ENCODE results near the gene JMJD6.

GRCh38 chr17:76757256-76757655, 30.9 kb upstream of the JMJD6 start:
- no peak for TF ChIP-seq ISL1 (CRISPR knock-in tag; IDR thresholded peaks at IDR 0.05)
- no peak for TF ChIP-seq ZFP3 (CRISPR knock-in tag; IDR thresholded peaks at IDR 0.05)
- no peak for TF ChIP-seq ARNTL (CRISPR knock-in tag; IDR thresholded peaks at IDR 0.05; ENCODE audit: borderline replicate concordance, low read depth)
- TF ChIP-seq SNAI2 (CRISPR knock-in tag; IDR thresholded peaks at IDR 0.05): no peak
- TF ChIP-seq, protein P1, sequence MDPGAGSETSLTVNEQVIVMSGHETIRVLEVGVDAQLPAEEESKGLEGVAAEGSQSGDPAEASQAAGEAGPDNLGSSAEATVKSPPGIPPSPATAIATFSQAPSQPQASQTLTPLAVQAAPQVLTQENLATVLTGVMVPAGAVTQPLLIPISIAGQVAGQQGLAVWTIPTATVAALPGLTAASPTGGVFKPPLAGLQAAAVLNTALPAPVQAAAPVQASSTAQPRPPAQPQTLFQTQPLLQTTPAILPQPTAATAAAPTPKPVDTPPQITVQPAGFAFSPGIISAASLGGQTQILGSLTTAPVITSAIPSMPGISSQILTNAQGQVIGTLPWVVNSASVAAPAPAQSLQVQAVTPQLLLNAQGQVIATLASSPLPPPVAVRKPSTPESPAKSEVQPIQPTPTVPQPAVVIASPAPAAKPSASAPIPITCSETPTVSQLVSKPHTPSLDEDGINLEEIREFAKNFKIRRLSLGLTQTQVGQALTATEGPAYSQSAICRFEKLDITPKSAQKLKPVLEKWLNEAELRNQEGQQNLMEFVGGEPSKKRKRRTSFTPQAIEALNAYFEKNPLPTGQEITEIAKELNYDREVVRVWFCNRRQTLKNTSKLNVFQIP (CRISPR knock-in tag; IDR thresholded peaks at IDR 0.05; ENCODE audit: borderline replicate concordance, low read depth): no peak
- TF ChIP-seq PATZ1 (CRISPR knock-in tag; IDR thresholded peaks at IDR 0.05; ENCODE audit: borderline replicate concordance): no peak
- no peak for TF ChIP-seq ZFP30 (CRISPR knock-in tag; IDR thresholded peaks at IDR 0.05)
- no peak for TF ChIP-seq CSDC2 (CRISPR knock-in tag; IDR thresholded peaks at IDR 0.05)
- no peak for TF ChIP-seq OSR1 (CRISPR knock-in tag; IDR thresholded peaks at IDR 0.05)
- TF ChIP-seq CREB5 (CRISPR knock-in tag; IDR thresholded peaks at IDR 0.05; ENCODE audit: low read depth): no peak
- TF ChIP-seq GLIS3 (CRISPR knock-in tag; IDR thresholded peaks at IDR 0.05): no peak
- TF ChIP-seq RARB (CRISPR knock-in tag; IDR thresholded peaks at IDR 0.05): no peak
- no peak for TF ChIP-seq PPARA (CRISPR knock-in tag; IDR thresholded peaks at IDR 0.05; ENCODE audit: borderline replicate concordance)

All from SK-N-SH treated with all-trans-retinoic acid at 6 μM for 48 hours (cell line).